ENCODE measurements around the gene DCAF6.

DNA sequence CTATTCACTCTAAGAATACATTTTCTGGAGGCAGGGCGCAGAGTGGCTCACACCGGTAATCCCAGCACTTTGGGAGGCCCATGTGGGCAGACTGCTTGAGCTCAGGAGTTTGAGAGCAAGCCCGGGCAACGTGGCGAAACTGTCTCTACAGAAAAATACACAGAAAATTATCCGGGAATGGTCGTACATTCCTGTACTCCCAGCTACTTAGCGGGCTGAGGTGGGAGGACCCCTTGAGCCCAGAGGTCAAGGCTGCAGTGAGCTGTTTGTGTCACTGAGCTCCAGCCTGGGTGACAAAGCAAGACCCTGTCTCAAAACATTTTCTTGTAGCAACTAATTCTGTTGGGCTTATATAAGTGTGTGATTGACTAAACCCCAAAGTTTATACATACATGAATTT is 169.8 kb downstream of the DCAF6 start:
- TF ChIP-seq, protein P1, sequence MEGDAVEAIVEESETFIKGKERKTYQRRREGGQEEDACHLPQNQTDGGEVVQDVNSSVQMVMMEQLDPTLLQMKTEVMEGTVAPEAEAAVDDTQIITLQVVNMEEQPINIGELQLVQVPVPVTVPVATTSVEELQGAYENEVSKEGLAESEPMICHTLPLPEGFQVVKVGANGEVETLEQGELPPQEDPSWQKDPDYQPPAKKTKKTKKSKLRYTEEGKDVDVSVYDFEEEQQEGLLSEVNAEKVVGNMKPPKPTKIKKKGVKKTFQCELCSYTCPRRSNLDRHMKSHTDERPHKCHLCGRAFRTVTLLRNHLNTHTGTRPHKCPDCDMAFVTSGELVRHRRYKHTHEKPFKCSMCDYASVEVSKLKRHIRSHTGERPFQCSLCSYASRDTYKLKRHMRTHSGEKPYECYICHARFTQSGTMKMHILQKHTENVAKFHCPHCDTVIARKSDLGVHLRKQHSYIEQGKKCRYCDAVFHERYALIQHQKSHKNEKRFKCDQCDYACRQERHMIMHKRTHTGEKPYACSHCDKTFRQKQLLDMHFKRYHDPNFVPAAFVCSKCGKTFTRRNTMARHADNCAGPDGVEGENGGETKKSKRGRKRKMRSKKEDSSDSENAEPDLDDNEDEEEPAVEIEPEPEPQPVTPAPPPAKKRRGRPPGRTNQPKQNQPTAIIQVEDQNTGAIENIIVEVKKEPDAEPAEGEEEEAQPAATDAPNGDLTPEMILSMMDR (IDR thresholded peaks at IDR 0.05): no peak
- TF ChIP-seq POLR2A (IDR thresholded peaks at IDR 0.05): no peak
